CD14-positive monocyte (primary cell): ENCODE results near the gene C19orf67. TPM values are rescaled to one million over a fixed set of nuclear protein-coding genes. Genes with fewer than 3 reads are reported as not detected.
"Not testable (repeated sequence)": the region's sequence is repeated elsewhere in the genome, so short reads cannot be mapped to it uniquely, and the experiment has no call there.

Experiments used
- DNase-seq, 3 donors: peaks; one replicate each; pipeline ENCODE4 v3.0.0-alpha.2; 2011 to 2022
- H2AFZ ChIP-seq: 2 replicates; pipeline ENCODE4 v1.6.0; 2012; ENCODE audit warnings: mild to moderate bottlenecking, low read depth, low read length, inconsistent platforms; ENCODE audit not compliant: insufficient read depth, poor library complexity, severe bottlenecking
- H3K27ac ChIP-seq, 2 donors: 1 replicate in 1 of 2; 2 replicates in 1 of 2; pipeline ENCODE4 v1.5.1; 2012 to 2013; ENCODE audit warnings: low read length in 2 of 2, control low read depth in 1 of 2, inconsistent platforms in 1 of 2, low read depth in 1 of 2, mild to moderate bottlenecking in 1 of 2
- H3K27me3 ChIP-seq, 2 donors: one replicate each; pipeline versions ENCODE4 v1.6.0 to v1.6.1; 2011 to 2013; ENCODE audit warnings: low read length in 2 of 2; ENCODE audit not compliant: control insufficient read depth in 2 of 2, insufficient read depth in 2 of 2
- H3K36me3 ChIP-seq, 2 donors: replicated peaks in 1 of 2; 1 replicate in 1 of 2; 2 replicates in 1 of 2; pipeline versions ENCODE4 v1.5.1 to v1.6.1; 2012 to 2013; ENCODE audit warnings: low read length in 2 of 2, control low read depth in 1 of 2, inconsistent platforms in 1 of 2, mild to moderate bottlenecking in 1 of 2; ENCODE audit not compliant: insufficient read depth in 2 of 2, control insufficient read depth in 1 of 2
- H3K4me1 ChIP-seq, 2 donors: 1 replicate in 1 of 2; 2 replicates in 1 of 2; pipeline versions ENCODE4 v1.5.1 to v1.6.1; 2012 to 2013; ENCODE audit warnings: low read length in 2 of 2, control low read depth in 1 of 2, inconsistent platforms in 1 of 2, mild to moderate bottlenecking in 1 of 2, moderate library complexity in 1 of 2; ENCODE audit not compliant: insufficient read depth in 2 of 2, control insufficient read depth in 1 of 2
- H3K4me2 ChIP-seq: replicated peaks from 2 replicates; pipeline ENCODE3; 2012; ENCODE audit warnings: low read length, moderate library complexity, mild to moderate bottlenecking; ENCODE audit not compliant: poor library complexity, severe bottlenecking; ENCODE audit errors: extremely low read depth
- H3K4me3 ChIP-seq, 3 experiments: fragments of 200-600 bp in 1 of 3; sonication (generic) in 1 of 3; replicated peaks in 1 of 3; 1 replicate in 2 of 3; 2 replicates in 1 of 3; pipeline ENCODE4 v1.5.1; 2011 to 2013; ENCODE audit warnings: low read length in 3 of 3, mild to moderate bottlenecking in 3 of 3, control low read depth in 2 of 3, low read depth in 2 of 3, inconsistent platforms in 1 of 3, moderate library complexity in 1 of 3
- H3K79me2 ChIP-seq: 2 replicates; pipeline ENCODE4 v1.6.0; 2012; ENCODE audit warnings: mild to moderate bottlenecking, control low read depth, inconsistent platforms, low read length, moderate library complexity; ENCODE audit not compliant: insufficient read depth
- H3K9ac ChIP-seq: 2 replicates; pipeline ENCODE4 v1.6.0; 2017; ENCODE audit warnings: low read length, mild to moderate bottlenecking; ENCODE audit not compliant: insufficient read depth, poor library complexity, severe bottlenecking
- H3K9me3 ChIP-seq, 2 donors: replicated peaks in 1 of 2; 1 replicate in 1 of 2; 2 replicates in 1 of 2; pipeline versions ENCODE4 v1.5.1 to v1.6.1; 2012 to 2013; ENCODE audit warnings: low read length in 2 of 2, control low read depth in 1 of 2; ENCODE audit not compliant: control insufficient read depth in 1 of 2, insufficient read depth in 1 of 2
- H4K20me1 ChIP-seq: 2 replicates; pipeline ENCODE4 v1.6.0; 2012; ENCODE audit warnings: mild to moderate bottlenecking, low read length, control low read depth, moderate library complexity; ENCODE audit not compliant: insufficient read depth
- H3K27ac Mint-ChIP-seq, 7 donors: one replicate each; pipeline ENCODE4 v1.8.0; 2020; ENCODE audit warnings: mild to moderate bottlenecking in 7 of 7, mixed read lengths in 7 of 7, moderate library complexity in 6 of 7, inconsistent platforms in 2 of 7
- H3K27me3 Mint-ChIP-seq, 3 donors: one replicate each; pipeline ENCODE4 v1.8.0; 2021 to 2022; ENCODE audit warnings: low read depth in 3 of 3, mild to moderate bottlenecking in 3 of 3, mixed read lengths in 3 of 3, moderate library complexity in 3 of 3, inconsistent platforms in 1 of 3
- H3K36me3 Mint-ChIP-seq, 2 donors: one replicate each; pipeline ENCODE4 v1.8.0; 2020; ENCODE audit warnings: mixed read lengths in 2 of 2, inconsistent platforms in 1 of 2, mild to moderate bottlenecking in 1 of 2
- H3K4me1 Mint-ChIP-seq: one replicate; pipeline ENCODE4 v1.8.0; 2020; ENCODE audit warnings: mild to moderate bottlenecking, mixed read lengths
- H3K4me3 Mint-ChIP-seq, 2 donors: one replicate each; pipeline ENCODE4 v1.8.0; 2020; ENCODE audit warnings: mild to moderate bottlenecking in 2 of 2, mixed read lengths in 2 of 2, moderate library complexity in 1 of 2
- H3K9me3 Mint-ChIP-seq, 7 donors: one replicate each; pipeline ENCODE4 v1.8.0; 2020 to 2022; ENCODE audit warnings: mixed read lengths in 7 of 7, mild to moderate bottlenecking in 6 of 7, moderate library complexity in 6 of 7, inconsistent platforms in 2 of 7
- WGBS: methylation state at CpG from one replicate; pipeline ENCODE4 v1.1.5; 2013; ENCODE audit warnings: missing lambda C conversion rate; ENCODE audit not compliant: insufficient coverage; 5-methylcytosine and 5-hydroxymethylcytosine counted together
- intact Hi-C, 2 donors: fragments of 100-400 bp; cut with micrococcal nuclease; formaldehyde crosslinking; loops; one replicate each; pipeline versions ENCODE4 v1.15.0 to v1.15.1; 2023
- polyA plus RNA-seq, 3 donors: library from polyadenylated mRNA; depleted of rRNA in 1 of 3; unstranded in 2 of 3; stranded (reverse) in 1 of 3; fragments of 300-500 nt in 2 of 3; fragments of >200 nt in 1 of 3; fragmentation: Illumina TruSeq in 2 of 3; gene quantifications; 1 replicate in 2 of 3; 2 replicates in 1 of 3; pipeline ENCODE4 v1.2.3, GENCODE V29; 2012 to 2021
- TF ChIP-seq, protein P1 (sequence below): fragments of 200-600 bp; IDR thresholded peaks from one replicate; pipeline ENCODE4 v1.8.0; 2022; ENCODE audit warnings: antibody characterized with exemption, mild to moderate bottlenecking

Gene C19orf67
- polyA plus RNA-seq, 3 donors, result not detected

DNA sequence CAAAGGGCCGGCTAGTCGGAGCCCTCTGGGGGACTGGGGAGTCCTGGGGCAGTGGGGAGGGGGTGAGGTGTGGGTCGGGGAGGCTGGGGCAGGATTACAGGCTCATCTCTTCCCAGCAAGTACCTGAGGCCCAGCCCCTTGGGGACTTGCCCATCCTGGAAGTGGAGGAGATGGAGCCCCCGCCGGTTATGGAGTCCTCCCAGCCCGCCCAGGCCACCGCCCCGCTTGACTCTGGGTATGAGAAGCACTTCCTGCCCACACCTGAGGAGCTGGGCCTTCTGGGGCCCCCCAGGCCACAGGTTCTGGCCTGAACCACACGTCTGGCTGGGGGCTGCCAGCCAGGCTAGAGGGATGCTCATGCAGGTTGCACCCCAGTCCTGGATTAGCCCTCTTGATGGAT lies 33.6 kb downstream of the C19orf67 start:
- H3K36me3 Mint-ChIP-seq, result peaks cover 48 to 60% of the 10 kb centered on the region in 2 donors
- no peak overlapping the region for H3K9ac ChIP-seq
- peaks cover 9% of the 10 kb centered on the region for H3K4me1 Mint-ChIP-seq
- H3K27ac ChIP-seq, result no peak overlapping the region
- DNase-seq, result no peak
- H3K36me3 ChIP-seq, result peaks cover 37 to 52% of the 10 kb centered on the region in 2 donors
- peaks cover 5 to 16% (median 10%) of the 10 kb centered on the region in 7 donors for H3K9me3 Mint-ChIP-seq
- peaks cover 8% of the 10 kb centered on the region for H4K20me1 ChIP-seq
- no peaks in the 10 kb centered on the region for H3K79me2 ChIP-seq
- no peaks in the 10 kb centered on the region for H3K4me1 ChIP-seq
- no peak overlapping the region for H3K4me3 Mint-ChIP-seq
- H3K27me3 Mint-ChIP-seq, result peaks cover 27 to 32% (median 29%) of the 10 kb centered on the region in 3 donors
- no peak overlapping the region for H3K27ac Mint-ChIP-seq
- 95% methylated on average over 4 of the region's 9 CpGs for WGBS
- H2AFZ ChIP-seq, result no peak overlapping the region
- TF ChIP-seq, protein P1, sequence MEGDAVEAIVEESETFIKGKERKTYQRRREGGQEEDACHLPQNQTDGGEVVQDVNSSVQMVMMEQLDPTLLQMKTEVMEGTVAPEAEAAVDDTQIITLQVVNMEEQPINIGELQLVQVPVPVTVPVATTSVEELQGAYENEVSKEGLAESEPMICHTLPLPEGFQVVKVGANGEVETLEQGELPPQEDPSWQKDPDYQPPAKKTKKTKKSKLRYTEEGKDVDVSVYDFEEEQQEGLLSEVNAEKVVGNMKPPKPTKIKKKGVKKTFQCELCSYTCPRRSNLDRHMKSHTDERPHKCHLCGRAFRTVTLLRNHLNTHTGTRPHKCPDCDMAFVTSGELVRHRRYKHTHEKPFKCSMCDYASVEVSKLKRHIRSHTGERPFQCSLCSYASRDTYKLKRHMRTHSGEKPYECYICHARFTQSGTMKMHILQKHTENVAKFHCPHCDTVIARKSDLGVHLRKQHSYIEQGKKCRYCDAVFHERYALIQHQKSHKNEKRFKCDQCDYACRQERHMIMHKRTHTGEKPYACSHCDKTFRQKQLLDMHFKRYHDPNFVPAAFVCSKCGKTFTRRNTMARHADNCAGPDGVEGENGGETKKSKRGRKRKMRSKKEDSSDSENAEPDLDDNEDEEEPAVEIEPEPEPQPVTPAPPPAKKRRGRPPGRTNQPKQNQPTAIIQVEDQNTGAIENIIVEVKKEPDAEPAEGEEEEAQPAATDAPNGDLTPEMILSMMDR, result no peak
- intact Hi-C loops, result no loop called here
- peaks cover 0 to 15% of the 10 kb centered on the region in 2 donors for H3K27me3 ChIP-seq
- H3K9me3 ChIP-seq, result peaks cover 5 to 10% of the 10 kb centered on the region in 2 donors
- no peak overlapping the region for H3K4me2 ChIP-seq
- H3K4me3 ChIP-seq, result no peak overlapping the region

- H3K4me1 Mint-ChIP-seq, result peaks cover 14% of the 10 kb centered on the region
- H3K79me2 ChIP-seq, H3K27ac Mint-ChIP-seq, H3K4me3 Mint-ChIP-seq, H3K4me1 ChIP-seq, H3K4me2 ChIP-seq, DNase-seq, H3K27ac ChIP-seq, H3K9ac ChIP-seq, H3K4me3 ChIP-seq, H3K9me3 ChIP-seq, H3K27me3 ChIP-seq, intact Hi-C loops, H4K20me1 ChIP-seq, H2AFZ ChIP-seq: not testable (repeated sequence)
- H3K36me3 Mint-ChIP-seq, result peaks cover 52 to 69% of the 10 kb centered on the region in 2 donors
- peaks cover 5 to 16% (median 10%) of the 10 kb centered on the region in 7 donors for H3K9me3 Mint-ChIP-seq
- H3K36me3 ChIP-seq, result peaks cover 44 to 59% of the 10 kb centered on the region in 2 donors
- H3K27me3 Mint-ChIP-seq, result peaks cover 20 to 23% (median 20%) of the 10 kb centered on the region in 3 donors
- WGBS, result 96% methylated on average over 7 of the region's 11 CpGs
These were observed 34.6 kb downstream of the C19orf67 start for GRCh38 chr19:14050961-14051360.
